Endothelial cell of umbilical vein (primary cell): ENCODE measurements around the gene ROCK2. TPM values are rescaled to one million over a fixed set of nuclear protein-coding genes. Genes with fewer than 3 reads are reported as not detected.

Experiments used
- BruUV-seq: library from RNA; stranded (reverse); fragments of 400-500 nt; replicated peaks from 2 replicates; lab custom pipeline; 2021; lab: Mats Ljungman, UMichigan
- CTCF ChIA-PET: fragments of 300-600, 350-600 bp; sonication (Branson Sonifier 250); formaldehyde crosslinking; loops from one replicate; lab custom pipeline; 2021; ENCODE audit warnings: antibody characterized with exemption, inconsistent platforms; lab: Charles Lee
- POLR2A ChIA-PET: fragments of 300-600, 350-600 bp; sonication (Branson Sonifier 250); formaldehyde crosslinking; loops from one replicate; lab custom pipeline; 2021; ENCODE audit warnings: antibody characterized with exemption, inconsistent platforms; lab: Charles Lee
- DNase-seq: peaks from one replicate; pipeline ENCODE4 v3.0.0-alpha.2; 2011; ENCODE audit warnings: low read depth, low spot score
- FAIRE-seq: peaks from 2 replicates; lab custom pipeline; 2011; peaks lifted over from hg19 to GRCh38; lab: Jason Lieb, UNC
- H2AFZ ChIP-seq: 2 replicates; pipeline ENCODE4 v1.6.0; 2012; ENCODE audit warnings: low read depth, low read length, control low read depth, inconsistent platforms
- H3K27ac ChIP-seq: 2 replicates; pipeline ENCODE4 v1.5.1; 2011; ENCODE audit warnings: low read depth, mild to moderate bottlenecking, control low read depth, low read length, moderate library complexity; ENCODE audit not compliant: insufficient read depth
- H3K27me3 ChIP-seq, 2 experiments: 2 replicates each; pipeline versions ENCODE4 v1.6.0 to v1.6.1; 2011; ENCODE audit warnings: low read length in 2 of 2, mixed read lengths in 1 of 2; ENCODE audit not compliant: control insufficient read depth in 2 of 2, insufficient read depth in 2 of 2
- H3K36me3 ChIP-seq, 2 experiments: 2 replicates in 1 of 2; 3 replicates in 1 of 2; pipeline ENCODE4 v1.5.1; 2011; ENCODE audit warnings: low read length in 2 of 2, mild to moderate bottlenecking in 1 of 2, moderate library complexity in 1 of 2; ENCODE audit not compliant: control insufficient read depth in 2 of 2, insufficient read depth in 2 of 2; ENCODE audit errors: extremely low read depth in 1 of 2
- H3K4me1 ChIP-seq: 3 replicates; pipeline ENCODE4 v1.5.1; 2011; ENCODE audit warnings: mild to moderate bottlenecking, low read length; ENCODE audit not compliant: control insufficient read depth, insufficient read depth; ENCODE audit errors: extremely low read depth
- H3K4me2 ChIP-seq: 2 replicates; pipeline ENCODE4 v1.6.1; 2011; ENCODE audit warnings: low read length, control low read depth, mixed read lengths; ENCODE audit not compliant: insufficient read depth
- H3K4me3 ChIP-seq, 3 experiments: fragments of 200-600 bp in 1 of 3; sonication (generic), shearing (Covaris generic) in 1 of 3; replicated peaks in 1 of 3; 2 replicates each; pipeline ENCODE4 v1.5.1; 2011 to 2016; ENCODE audit warnings: control low read depth in 3 of 3, low read length in 3 of 3, mild to moderate bottlenecking in 2 of 3, inconsistent platforms in 1 of 3, low read depth in 1 of 3, moderate library complexity in 1 of 3; ENCODE audit not compliant: insufficient read depth in 1 of 3
- H3K79me2 ChIP-seq: 2 replicates; pipeline ENCODE4 v1.6.0; 2012; ENCODE audit warnings: low read length, inconsistent platforms; ENCODE audit not compliant: control insufficient read depth, insufficient read depth
- H3K9ac ChIP-seq: replicated peaks from 2 replicates; pipeline ENCODE3; 2011; ENCODE audit warnings: low read length, control low read depth; ENCODE audit not compliant: insufficient read depth; ENCODE audit errors: extremely low read depth
- H3K9me1 ChIP-seq: replicated peaks from 3 replicates; pipeline ENCODE4 v1.6.0; 2011; ENCODE audit warnings: mild to moderate bottlenecking, low read length; ENCODE audit not compliant: control insufficient read depth, insufficient read depth; ENCODE audit errors: extremely low read depth
- H3K9me3 ChIP-seq: replicated peaks from 2 replicates; pipeline ENCODE4 v1.5.1; 2012; ENCODE audit warnings: low read length, inconsistent platforms; ENCODE audit not compliant: control insufficient read depth, insufficient read depth
- H4K20me1 ChIP-seq: replicated peaks from 2 replicates; pipeline ENCODE3; 2011; ENCODE audit warnings: mild to moderate bottlenecking, low read length; ENCODE audit not compliant: control insufficient read depth, insufficient read depth; ENCODE audit errors: extremely low read depth
- CTCF ChIP-seq, 2 donors: IDR thresholded peaks; 1 replicate in 1 of 2; 2 replicates in 1 of 2; pipeline ENCODE4 v1.5.1; 2011; ENCODE audit warnings: low read length in 2 of 2, mild to moderate bottlenecking in 2 of 2, moderate library complexity in 2 of 2, control low read depth in 1 of 2, inconsistent platforms in 1 of 2, low read depth in 1 of 2; ENCODE audit not compliant: insufficient read depth in 1 of 2; ENCODE audit errors: extremely low read depth in 1 of 2
- EZH2 ChIP-seq: IDR thresholded peaks from 2 replicates; pipeline ENCODE4 v1.6.1; 2012; ENCODE audit warnings: borderline replicate concordance, low read depth, mild to moderate bottlenecking, moderate library complexity, low read length, inconsistent platforms; ENCODE audit not compliant: severe bottlenecking
- FOS ChIP-seq: IDR thresholded peaks from 2 replicates; pipeline ENCODE4 v1.6.1; 2011; ENCODE audit warnings: mild to moderate bottlenecking, low read length, moderate library complexity, borderline replicate concordance; ENCODE audit not compliant: insufficient read depth
- GATA2 ChIP-seq: IDR thresholded peaks from 2 replicates; pipeline ENCODE4 v1.7.0; 2011; ENCODE audit warnings: low read depth, mild to moderate bottlenecking, moderate library complexity, mixed read lengths, low read length; ENCODE audit not compliant: insufficient read length, insufficient read depth
- JUN ChIP-seq: IDR thresholded peaks from 2 replicates; pipeline ENCODE4 v1.6.1; 2011; ENCODE audit warnings: borderline replicate concordance, low read depth; ENCODE audit not compliant: insufficient read length, insufficient read depth
- MAX ChIP-seq: IDR thresholded peaks from 2 replicates; pipeline ENCODE4 v1.6.1; 2011; ENCODE audit not compliant: insufficient read depth, insufficient read length
- MYC ChIP-seq: IDR thresholded peaks from one replicate; pipeline ENCODE4 v1.6.1; 2011; ENCODE audit warnings: mild to moderate bottlenecking, low read depth, low read length
- POLR2A ChIP-seq: IDR thresholded peaks from 2 replicates; pipeline ENCODE4 v1.6.1; 2012; ENCODE audit warnings: low read depth, mild to moderate bottlenecking, control low read depth, low read length
- POLR2AphosphoS5 ChIP-seq: IDR thresholded peaks from 2 replicates; pipeline ENCODE4 v1.6.1; 2012; ENCODE audit warnings: low read depth, mild to moderate bottlenecking, control low read depth, low read length, moderate library complexity; ENCODE audit not compliant: insufficient read depth
- dilution Hi-C: fragments of 300-500 bp; cut with MboI; formaldehyde crosslinking; loops from one replicate; pipeline ENCODE4 v1.15.0; 2019; ENCODE audit warnings: low sequenced_read_pairs; ENCODE audit not compliant: extremely low pct_ligation_motif_present
- intact Hi-C: fragments of 100-400 bp; cut with micrococcal nuclease; formaldehyde crosslinking; loops from one replicate; pipeline ENCODE4 v1.10.0; 2022
- polyA plus RNA-seq, 4 experiments: library from polyadenylated mRNA; depleted of rRNA in 3 of 4; stranded (reverse) in 3 of 4; unstranded in 1 of 4; fragments of >200 nt; gene quantifications; 2 replicates each; pipeline versions ENCODE4 v1.2.1 to v1.2.3, GENCODE V29; 2011 to 2012; ENCODE audit warnings: missing spikeins in 1 of 4
- total RNA-seq: library from RNA; stranded (reverse); gene quantifications from 2 replicates; pipeline ENCODE4 v1.2.3, GENCODE V29; 2021

ROCK2 gene
- total and polyA plus RNA-seq, 2 donors (not counting 3 experiments of a cell fraction or from before 2014, with no cell fraction given), result 5.2 to 56.5 TPM

DNA sequence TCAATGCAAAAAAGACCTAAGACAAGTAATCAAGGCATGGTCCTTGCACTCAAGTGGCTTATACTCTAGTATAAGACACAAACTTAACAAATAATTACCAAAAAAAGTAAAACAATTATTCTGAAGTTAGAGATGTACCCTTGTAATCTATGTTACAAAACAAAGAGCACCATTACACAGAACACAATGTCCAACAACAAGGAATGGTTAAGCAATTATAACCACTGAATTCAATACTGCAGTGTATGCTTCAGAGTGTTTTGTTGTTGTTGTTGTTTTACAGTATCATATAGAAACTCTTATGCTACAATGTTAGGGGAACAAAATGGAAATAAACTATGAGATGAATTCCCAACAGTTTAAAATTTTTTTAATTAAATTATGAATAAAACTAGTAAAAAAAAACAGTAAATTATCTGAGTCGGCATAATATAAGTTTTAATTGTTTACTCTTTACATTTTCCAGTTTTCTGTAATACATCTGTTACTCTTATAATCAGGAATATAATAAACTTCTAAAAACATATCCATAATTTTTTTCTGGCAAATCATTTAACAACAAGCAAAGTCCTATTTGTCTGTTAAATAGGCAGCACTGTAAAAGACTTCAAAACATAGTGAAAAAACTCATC is 29.2 kb downstream of the ROCK2 start:
- Histone ChIP-seq H3K4me2 (no peak overlapping the region), H3K79me2 (peaks cover 68% of the 10 kb centered on the region), H3K4me3 (no peak overlapping the region), H3K9me3 (no peaks in the 10 kb centered on the region), H3K36me3 (no peaks in the 10 kb centered on the region), H2AFZ (no peak overlapping the region), H3K9me1 (no peaks in the 10 kb centered on the region), H3K4me1 (no peaks in the 10 kb centered on the region), H3K27me3 (no peaks in the 10 kb centered on the region), H4K20me1 (peaks cover 16% of the 10 kb centered on the region), H3K9ac (no peak overlapping the region), H3K27ac (no peak overlapping the region)
- ChIA-PET CTCF (interaction anchor here (1.0 to 2.3 kb wide), 3 partner anchors 8 to 76 kb away, joined by 3 to 9 read pairs (median 3); no protein-coding TSS in a partner anchor), POLR2A (no interaction called here)
- TF ChIP-seq POLR2AphosphoS5 (no peak), POLR2A (no peak), JUN (no peak), MAX (no peak), FOS (no peak), GATA2 (no peak), MYC (no peak), EZH2 (no peak), CTCF (IDR thresholded peaks at IDR 0.05; ENCODE audit: extremely low read depth in 1 of 2, insufficient read depth in 1 of 2, low read depth in 1 of 2, low read length in 2 of 2) (no peak)
- DNase-seq, result no peak
- intact Hi-C loops, result no loop called here
- FAIRE-seq, result no peak
- no TSS peak for BruUV-seq
- dilution Hi-C loops, result no loop called here
